Heart left ventricle (tissue), 16 donors: ENCODE results near the gene SLC12A8. TPM values are rescaled to one million over a fixed set of nuclear protein-coding genes. Genes with fewer than 3 reads are reported as not detected.

Source experiments
- ATAC-seq, 4 donors: fragments of 200-7000 bp; cut with Tn5 transposase; one replicate each; pipeline ENCODE4 v1.9.1; 2020 to 2022; ENCODE audit warnings: moderate library complexity in 4 of 4, mild to moderate bottlenecking in 3 of 4, moderate number of reproducible peaks in 1 of 4
- DNase-seq, 5 donors: peaks; one replicate each; pipeline ENCODE4 v3.0.0-alpha.2; 2020
- H3K27ac ChIP-seq, 12 donors: fragments of 200-600 bp; sonication (generic) in 4 of 12; one replicate each; pipeline versions ENCODE4 v1.5.0 to v1.8.0; 2016 to 2022; ENCODE audit warnings: mild to moderate bottlenecking in 2 of 12
- H3K27me3 ChIP-seq, 9 donors: fragments of 200-600 bp; sonication (generic) in 2 of 9; one replicate each; pipeline versions ENCODE4 v1.5.1 to v1.8.0; 2016 to 2022; ENCODE audit warnings: mild to moderate bottlenecking in 3 of 9
- H3K36me3 ChIP-seq, 9 donors: fragments of 200-600 bp; sonication (generic) in 2 of 9; one replicate each; pipeline versions ENCODE4 v1.5.0 to v1.8.0; 2018 to 2022; ENCODE audit warnings: mild to moderate bottlenecking in 2 of 9
- H3K4me1 ChIP-seq, 12 donors: fragments of 200-600 bp; sonication (generic) in 4 of 12; one replicate each; pipeline versions ENCODE4 v1.5.0 to v1.8.0; 2016 to 2022; ENCODE audit warnings: mild to moderate bottlenecking in 3 of 12
- H3K4me3 ChIP-seq, 12 donors: fragments of 200-600 bp; sonication (generic) in 4 of 12; one replicate each; pipeline versions ENCODE4 v1.5.0 to v1.8.0; 2017 to 2022; ENCODE audit warnings: mild to moderate bottlenecking in 9 of 12, moderate library complexity in 4 of 12
- H3K9me3 ChIP-seq, 12 donors: fragments of 200-600 bp; sonication (generic) in 4 of 12; one replicate each; pipeline versions ENCODE4 v1.5.0 to v1.8.0; 2016 to 2022; ENCODE audit warnings: mild to moderate bottlenecking in 1 of 12
- POLR2A ChIP-seq, 2 donors: fragments of 450-650 bp; IDR thresholded peaks; one replicate each; pipeline ENCODE4 v1.6.1; 2017; ENCODE audit warnings: antibody characterized with exemption in 2 of 2, mild to moderate bottlenecking in 2 of 2, moderate library complexity in 2 of 2
- WGBS, 4 donors: extraction: QIAGEN DNeasy Blood & Tissue Kit in 2 of 4; methylation state at CpG; one replicate each; pipeline versions ENCODE4 v1.1.5 to v1.1.7; 2013 to 2018; 5-methylcytosine and 5-hydroxymethylcytosine counted together
- intact Hi-C, 10 donors: fragments of 100-400 bp; cut with DNase I; formaldehyde crosslinking; loops; one replicate each; pipeline versions ENCODE4 v1.11.1 to v1.14.2; 2022
- polyA plus RNA-seq, 2 donors: library from polyadenylated mRNA; stranded (reverse); fragments of 200-250 nt; gene quantifications; one replicate each; pipeline ENCODE4 v1.2.3, GENCODE V29; 2013
- total RNA-seq, 9 donors: library from RNA; depleted of rRNA in 2 of 9; stranded (reverse); fragments of >200 nt in 2 of 9; fragmentation: NEBNext Ultra II Directional in 3 of 9; extraction: Animal tissue kit (Norgen Biotek cat#: 25700) in 3 of 9; gene quantifications; one replicate each; pipeline versions ENCODE4 v1.1.0 to v1.2.4, GENCODE V29; 2016 to 2023
- TF ChIP-seq, protein P1 (sequence below), 12 donors: fragments of 200-600 bp; sonication (generic) in 4 of 12; IDR thresholded peaks; one replicate each; pipeline versions ENCODE4 v1.5.0 to v1.8.0; 2018 to 2022; ENCODE audit warnings: antibody characterized with exemption in 12 of 12, mild to moderate bottlenecking in 5 of 12
- donor health status: ischemic (EF 13 %, LVEDD 7.1; RV severe dilation, severe dysfunction).
- donor health status: healthy with polysubstance abuse.
- donor health status: DM: no; HTN: yes; CAD: no.
- donor health status: DM: no; HTN: no; CAD: no.
- donor health status: ischemic (EF 25% LVEDD 6.9; RV normal size, moderate dysfunction).
- donor health status: ischemic (EF 25% LVEDD 5.7; RV mildly dilated, moderate dysfunction).
- donor health status: healthy.
- donor health status: DM: yes; HTN: yes; CAD: no.
- donor health status: ischemic (EF 35%, LVEDD 5.7; RV mildly dilated, moderate dysfunction).
- donor health status: nonischemic (EF 11% LVEDD 7.7; RV severe dilation, severe dysfunction).
- donor health status: DM: yes; HTN: yes; CAD: no.
- donor health status: PGD.
- donor health status: ischemic (EF 29% LVEDD 5.4; RV normal size, mild dysfunction).
- donor health status: nonischemic (EF 23%, LVEDD 6.1; RV moderate dilation, normal function).

Gene SLC12A8
- total and polyA plus RNA-seq, 11 donors: 0.09 to 1.9 (median 0.68) TPM; not detected in 3

DNA sequence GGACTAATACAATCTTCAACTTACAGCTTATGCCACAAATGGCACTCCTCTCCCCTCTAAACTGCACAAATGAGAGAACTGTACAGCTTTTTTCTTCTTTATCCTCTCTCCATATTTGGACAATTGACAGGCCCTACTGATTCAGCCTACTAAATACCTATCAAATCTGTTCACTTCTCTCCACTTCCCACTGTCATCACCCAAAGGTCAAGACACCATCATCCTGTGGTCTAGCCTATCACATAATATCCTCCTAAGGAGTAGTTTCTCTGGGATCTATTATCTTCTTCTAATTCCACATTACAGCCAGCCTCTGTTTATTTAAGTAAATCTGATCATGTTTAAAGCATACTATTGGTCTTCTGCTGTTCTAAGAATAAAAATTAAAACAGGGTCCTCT, 33.0 kb upstream of the SLC12A8 start:
- Histone ChIP-seq H3K27ac (no peak overlapping the region), H3K36me3 (peaks cover 0 to 15% (median 0%) of the 10 kb centered on the region in 9 donors), H3K4me3 (no peak overlapping the region), H3K9me3 (no peaks in the 10 kb centered on the region), H3K4me1 (peaks cover 0 to 7% (median 0%) of the 10 kb centered on the region in 12 donors), H3K27me3 (no peaks in the 10 kb centered on the region)
- ATAC-seq (no peak), DNase-seq (no peak)
- no peak for TF ChIP-seq POLR2A (IDR thresholded peaks at IDR 0.05)
- TF ChIP-seq, protein P1, sequence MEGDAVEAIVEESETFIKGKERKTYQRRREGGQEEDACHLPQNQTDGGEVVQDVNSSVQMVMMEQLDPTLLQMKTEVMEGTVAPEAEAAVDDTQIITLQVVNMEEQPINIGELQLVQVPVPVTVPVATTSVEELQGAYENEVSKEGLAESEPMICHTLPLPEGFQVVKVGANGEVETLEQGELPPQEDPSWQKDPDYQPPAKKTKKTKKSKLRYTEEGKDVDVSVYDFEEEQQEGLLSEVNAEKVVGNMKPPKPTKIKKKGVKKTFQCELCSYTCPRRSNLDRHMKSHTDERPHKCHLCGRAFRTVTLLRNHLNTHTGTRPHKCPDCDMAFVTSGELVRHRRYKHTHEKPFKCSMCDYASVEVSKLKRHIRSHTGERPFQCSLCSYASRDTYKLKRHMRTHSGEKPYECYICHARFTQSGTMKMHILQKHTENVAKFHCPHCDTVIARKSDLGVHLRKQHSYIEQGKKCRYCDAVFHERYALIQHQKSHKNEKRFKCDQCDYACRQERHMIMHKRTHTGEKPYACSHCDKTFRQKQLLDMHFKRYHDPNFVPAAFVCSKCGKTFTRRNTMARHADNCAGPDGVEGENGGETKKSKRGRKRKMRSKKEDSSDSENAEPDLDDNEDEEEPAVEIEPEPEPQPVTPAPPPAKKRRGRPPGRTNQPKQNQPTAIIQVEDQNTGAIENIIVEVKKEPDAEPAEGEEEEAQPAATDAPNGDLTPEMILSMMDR (IDR thresholded peaks at IDR 0.05): no peak
- intact Hi-C loops: no loop called here

DNA sequence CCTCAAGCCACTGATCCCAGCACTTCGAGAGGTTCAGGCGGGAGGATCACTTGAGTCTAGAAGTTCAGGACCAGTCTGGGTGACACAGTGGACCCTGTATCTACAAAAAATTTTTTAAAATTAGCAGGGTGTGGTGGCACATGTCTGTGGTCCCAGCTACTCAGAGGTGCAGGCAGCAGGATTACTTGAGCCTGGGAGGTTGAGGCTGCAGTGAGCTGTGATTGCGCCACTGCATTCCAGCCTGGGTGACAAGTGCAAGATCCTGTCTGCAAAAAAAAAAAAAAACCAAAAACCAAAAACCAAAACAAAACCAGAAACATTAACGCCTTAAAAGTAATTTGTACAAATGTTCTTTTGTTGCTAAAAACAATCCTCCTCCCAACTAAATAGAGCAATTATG, 27.9 kb upstream of the SLC12A8 start:
- H3K4me3 ChIP-seq: no peak overlapping the region
- H3K9me3 ChIP-seq: no peaks in the 10 kb centered on the region
- H3K36me3 ChIP-seq: peaks cover 0 to 20% (median 4%) of the 10 kb centered on the region in 9 donors
- DNase-seq (no peak), ATAC-seq (no peak)
- H3K27me3 ChIP-seq: no peaks in the 10 kb centered on the region
- 69 to 90% (median 70%) methylated on average over 4 of the region's 4 CpGs for WGBS, 4 donors
- TF ChIP-seq, protein P1 (IDR thresholded peaks at IDR 0.05): no peak
- no peak for TF ChIP-seq POLR2A (IDR thresholded peaks at IDR 0.05)
- H3K4me1 ChIP-seq: peaks cover 0 to 7% (median 0%) of the 10 kb centered on the region in 12 donors
- intact Hi-C loops: no loop called here
- H3K27ac ChIP-seq: no peak overlapping the region

DNA sequence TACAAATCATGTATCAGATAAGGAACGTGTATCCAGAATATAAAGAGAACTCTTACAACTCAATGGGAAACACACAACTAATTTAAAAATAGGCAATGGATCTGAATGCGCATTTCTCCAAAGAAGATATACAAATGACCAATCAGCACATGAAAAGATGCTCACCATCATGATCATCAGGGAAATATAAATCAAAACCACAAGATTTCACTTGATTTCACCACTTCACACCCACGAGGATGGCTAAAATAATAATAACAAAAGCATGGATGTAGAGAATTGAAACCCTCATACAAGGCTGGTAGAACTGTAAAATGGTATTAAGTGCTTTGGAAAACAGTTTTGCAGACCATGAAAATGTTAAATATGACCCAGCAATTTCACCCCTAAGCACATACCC, 26.7 kb upstream of the SLC12A8 start:
- Histone ChIP-seq H3K27me3 (no peaks in the 10 kb centered on the region), H3K36me3 (peaks cover 0 to 21% (median 4%) of the 10 kb centered on the region in 9 donors), H3K9me3 (no peaks in the 10 kb centered on the region), H3K4me1 (peaks cover 0 to 7% (median 0%) of the 10 kb centered on the region in 12 donors), H3K27ac (no peak overlapping the region), H3K4me3 (no peak overlapping the region)
- no peak for TF ChIP-seq POLR2A (IDR thresholded peaks at IDR 0.05)
- TF ChIP-seq, protein P1 (IDR thresholded peaks at IDR 0.05): no peak
- DNase-seq (no peak), ATAC-seq (no peak)
- intact Hi-C loops: no loop called here
- WGBS, 4 donors: 77 to 86% (median 81%) methylated on average over 3 of the region's 3 CpGs

DNA sequence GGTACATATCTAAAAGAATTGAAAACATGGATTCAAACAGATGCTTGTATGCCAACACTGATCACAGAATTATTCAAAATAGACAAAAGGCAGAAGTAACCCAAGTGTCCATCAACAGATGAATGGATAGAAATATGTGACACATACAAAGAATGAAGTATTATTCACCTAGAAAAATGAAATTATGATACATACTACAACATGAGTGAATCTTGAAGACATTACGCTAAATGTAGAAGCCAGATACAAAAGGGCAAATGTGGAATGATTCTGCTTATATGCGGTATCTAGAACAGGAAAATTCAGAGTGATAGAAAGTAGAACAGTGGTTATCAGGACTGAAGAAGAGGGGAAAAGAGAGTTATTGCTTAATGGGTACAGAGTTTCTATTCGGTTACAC, 26.2 kb upstream of the SLC12A8 start:
- TF ChIP-seq, protein P1 (IDR thresholded peaks at IDR 0.05): no peak
- no peak for TF ChIP-seq POLR2A (IDR thresholded peaks at IDR 0.05)
- 94 to 97% (median 96%) methylated on average over 3 of the region's 3 CpGs for WGBS, 4 donors
- Histone ChIP-seq H3K27ac (no peak overlapping the region), H3K9me3 (no peaks in the 10 kb centered on the region), H3K4me1 (peaks cover 0 to 7% (median 0%) of the 10 kb centered on the region in 12 donors), H3K36me3 (peaks cover 0 to 25% (median 4%) of the 10 kb centered on the region in 9 donors), H3K4me3 (no peak overlapping the region), H3K27me3 (no peaks in the 10 kb centered on the region)
- intact Hi-C loops: no loop called here
- DNase-seq: no peak
- ATAC-seq: no peak
